ENCODE data around the gene CH25H. TPM values are rescaled to one million over a fixed set of nuclear protein-coding genes. Genes with fewer than 3 reads are reported as not detected.
A peak's percentile ranks its signal among the peaks of the same experiment; 100 is the strongest.
"Not testable (repeated sequence)": the region's sequence is repeated elsewhere in the genome, so short reads cannot be mapped to it uniquely, and the experiment has no call there.

The CH25H gene
- total RNA-seq, 1 experiment from 2014 or later = not detected

- DNase-seq (ENCODE audit: low spot score) = no peak
These were observed 5.6 kb downstream of the CH25H start for GRCh38 chr10:89201345-89202032.

- no peak for DNase-seq (ENCODE audit: low spot score)
These were observed 9.6 kb downstream of the CH25H start for GRCh38 chr10:89197473-89197872.

- DNase-seq (ENCODE audit: low spot score) = not testable (repeated sequence)
These were observed 15.8 kb downstream of the CH25H start for GRCh38 chr10:89191301-89191700.

GRCh38 chr10:89189211-89189734, 17.8 kb downstream of the CH25H start:
- DNase-seq (ENCODE audit: low spot score) = no peak

GRCh38 chr10:89185658-89186057, 21.5 kb downstream of the CH25H start:
- DNase-seq (ENCODE audit: low spot score) = peak; percentile 25

- no peak for DNase-seq (ENCODE audit: low spot score)
These were observed 22.5 kb downstream of the CH25H start for GRCh38 chr10:89184638-89185037.

GRCh38 chr10:89183571-89183970, 23.5 kb downstream of the CH25H start:
- no peak for DNase-seq (ENCODE audit: low spot score)

- DNase-seq (ENCODE audit: low spot score) = no peak
These were observed 24.2 kb downstream of the CH25H start for GRCh38 chr10:89182894-89183293.

GRCh38 chr10:89175816-89176215, 31.3 kb downstream of the CH25H start:
- DNase-seq (ENCODE audit: low spot score) = no peak

- DNase-seq (ENCODE audit: low spot score) = no peak
These were observed 34.0 kb downstream of the CH25H start for GRCh38 chr10:89173075-89173474.

GRCh38 chr10:89171996-89172395, 35.1 kb downstream of the CH25H start:
- no peak for DNase-seq (ENCODE audit: low spot score)

GRCh38 chr10:89171263-89171872, 35.7 kb downstream of the CH25H start:
- no peak for DNase-seq (ENCODE audit: low spot score)

- DNase-seq (ENCODE audit: low spot score) = not testable (repeated sequence)
These were observed 38.7 kb downstream of the CH25H start for GRCh38 chr10:89168354-89168900.

GRCh38 chr10:89167915-89168314, 39.2 kb downstream of the CH25H start:
- no peak for DNase-seq (ENCODE audit: low spot score)

- DNase-seq (ENCODE audit: low spot score) = no peak
These were observed 41.2 kb downstream of the CH25H start for GRCh38 chr10:89165923-89166322.

GRCh38 chr10:89164920-89165319, 42.2 kb downstream of the CH25H start:
- DNase-seq (ENCODE audit: low spot score) = no peak

GRCh38 chr10:89164080-89164479, 43.0 kb downstream of the CH25H start:
- no peak for DNase-seq (ENCODE audit: low spot score)

GRCh38 chr10:89163265-89163995, 43.7 kb downstream of the CH25H start:
- DNase-seq (ENCODE audit: low spot score) = no peak

- no peak for DNase-seq (ENCODE audit: low spot score)
These were observed 44.5 kb downstream of the CH25H start for GRCh38 chr10:89162596-89162995.

- DNase-seq (ENCODE audit: low spot score) = no peak
These were observed 46.8 kb downstream of the CH25H start for GRCh38 chr10:89160339-89160738.

GRCh38 chr10:89159761-89160160, 47.4 kb downstream of the CH25H start:
- DNase-seq (ENCODE audit: low spot score) = no peak

- no peak for DNase-seq (ENCODE audit: low spot score)
These were observed 47.8 kb downstream of the CH25H start for GRCh38 chr10:89159316-89159715.
